Body of pancreas (tissue), 4 donors: ENCODE measurements around the gene AQP2.

Experiments
- POLR2A ChIP-seq, 3 donors: fragments of 450-650 bp; IDR thresholded peaks; one replicate each; pipeline ENCODE4 v1.6.1; 2016; ENCODE audit warnings: antibody characterized with exemption in 3 of 3, mild to moderate bottlenecking in 2 of 3
- TF ChIP-seq, protein P1 (sequence below), 7 experiments: fragments of 450-650 bp in 4 of 7; fragments of 200-600 bp in 3 of 7; sonication (generic) in 3 of 7; IDR thresholded peaks; one replicate each; pipeline ENCODE4 v1.5.1; 2016 to 2019; ENCODE audit warnings: antibody characterized with exemption in 7 of 7

DNA sequence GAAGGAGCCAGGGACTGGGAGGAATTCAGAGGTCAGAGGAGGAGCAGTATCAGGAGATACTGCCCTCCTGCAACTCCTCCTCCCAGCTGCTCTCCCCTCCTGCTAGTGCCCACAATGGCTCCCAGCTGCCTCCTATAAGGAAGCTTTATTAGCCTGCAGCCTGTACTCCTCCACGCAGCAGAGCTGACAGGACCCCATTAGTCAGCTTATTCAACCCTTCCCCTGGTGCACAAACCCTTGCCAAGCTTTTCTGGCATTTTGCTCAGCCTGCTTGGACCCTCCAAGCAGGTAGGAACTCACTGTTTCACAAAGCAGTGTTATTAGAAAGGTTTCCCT is 6.9 kb upstream of the AQP2 start:
- TF ChIP-seq, protein P1, sequence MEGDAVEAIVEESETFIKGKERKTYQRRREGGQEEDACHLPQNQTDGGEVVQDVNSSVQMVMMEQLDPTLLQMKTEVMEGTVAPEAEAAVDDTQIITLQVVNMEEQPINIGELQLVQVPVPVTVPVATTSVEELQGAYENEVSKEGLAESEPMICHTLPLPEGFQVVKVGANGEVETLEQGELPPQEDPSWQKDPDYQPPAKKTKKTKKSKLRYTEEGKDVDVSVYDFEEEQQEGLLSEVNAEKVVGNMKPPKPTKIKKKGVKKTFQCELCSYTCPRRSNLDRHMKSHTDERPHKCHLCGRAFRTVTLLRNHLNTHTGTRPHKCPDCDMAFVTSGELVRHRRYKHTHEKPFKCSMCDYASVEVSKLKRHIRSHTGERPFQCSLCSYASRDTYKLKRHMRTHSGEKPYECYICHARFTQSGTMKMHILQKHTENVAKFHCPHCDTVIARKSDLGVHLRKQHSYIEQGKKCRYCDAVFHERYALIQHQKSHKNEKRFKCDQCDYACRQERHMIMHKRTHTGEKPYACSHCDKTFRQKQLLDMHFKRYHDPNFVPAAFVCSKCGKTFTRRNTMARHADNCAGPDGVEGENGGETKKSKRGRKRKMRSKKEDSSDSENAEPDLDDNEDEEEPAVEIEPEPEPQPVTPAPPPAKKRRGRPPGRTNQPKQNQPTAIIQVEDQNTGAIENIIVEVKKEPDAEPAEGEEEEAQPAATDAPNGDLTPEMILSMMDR (IDR thresholded peaks at IDR 0.05), result no peak
- no peak for TF ChIP-seq POLR2A (IDR thresholded peaks at IDR 0.05)
